GM12878 (cell line): Measurements from ENCODE around the gene HMCN1. TPM values are rescaled to one million over a fixed set of nuclear protein-coding genes. Genes with fewer than 3 reads are reported as not detected.

Experiments used
- ATAC-seq: fragments of 200-7000 bp; cut with Tn5 transposase; 3 replicates; pipeline ENCODE4 v1.9.1; 2020; ENCODE audit warnings: mild to moderate bottlenecking, moderate library complexity
- BruUV-seq: library from RNA; stranded (reverse); fragments of 400-500 nt; replicated peaks from 2 replicates; lab custom pipeline; 2021; lab: Mats Ljungman, UMichigan
- CTCF ChIA-PET: fragments of 300-600 bp; sonication (Branson Sonifier 250); formaldehyde crosslinking; extraction: SDS; loops from one replicate; lab custom pipeline; 2021; ENCODE audit warnings: inconsistent platforms; lab: Yijun Ruan, JAX
- POLR2A ChIA-PET: fragments of 350-600 bp; formaldehyde crosslinking; extraction: SDS; loops from one replicate; lab custom pipeline; 2021; ENCODE audit warnings: inconsistent platforms; lab: Charles Lee
- RAD21 ChIA-PET: fragments of 300-600 bp; sonication (Branson Sonifier 250); formaldehyde crosslinking; loops from one replicate; lab custom pipeline; 2023; ENCODE audit warnings: antibody characterized with exemption; ENCODE audit not compliant: unreplicated experiment; lab: Charles Lee
- SMC1A ChIA-PET: fragments of 300-600 bp; sonication (Branson Sonifier 250); formaldehyde crosslinking; loops from one replicate; lab custom pipeline; 2023; ENCODE audit not compliant: unreplicated experiment, uncharacterized antibody; lab: Charles Lee
- DNase-seq: peaks from one replicate; pipeline ENCODE4 v3.0.0-alpha.2; 2011; ENCODE audit warnings: low read depth, low spot score
- FAIRE-seq: peaks from 3 replicates; lab custom pipeline; 2011; peaks lifted over from hg19 to GRCh38; lab: Jason Lieb, UNC
- H2AFZ ChIP-seq: 2 replicates; pipeline ENCODE4 v1.6.0; 2011; ENCODE audit warnings: low read depth, low read length, control low read depth; ENCODE audit not compliant: control insufficient read depth
- H3K27ac ChIP-seq: 2 replicates; pipeline ENCODE4 v1.5.1; 2011; ENCODE audit warnings: control low read depth; ENCODE audit not compliant: control insufficient read depth, insufficient read depth
- H3K27me3 ChIP-seq, 2 experiments: replicated peaks in 1 of 2; 2 replicates each; pipeline versions ENCODE4 v1.6.0 to v1.6.1; 2011; ENCODE audit warnings: low read length in 1 of 2; ENCODE audit not compliant: control insufficient read depth in 2 of 2, insufficient read depth in 2 of 2
- H3K36me3 ChIP-seq, 2 experiments: 2 replicates each; pipeline ENCODE4 v1.5.1; 2011; ENCODE audit warnings: low read length in 1 of 2; ENCODE audit not compliant: control insufficient read depth in 2 of 2, insufficient read depth in 2 of 2
- H3K4me1 ChIP-seq: 2 replicates; pipeline ENCODE4 v1.6.1; 2011; ENCODE audit warnings: mild to moderate bottlenecking, low read length, moderate library complexity, mixed read lengths; ENCODE audit not compliant: control insufficient read depth, insufficient read depth
- H3K4me2 ChIP-seq: 2 replicates; pipeline ENCODE4 v1.6.0; 2011; ENCODE audit warnings: control low read depth; ENCODE audit not compliant: control insufficient read depth, insufficient read depth
- H3K4me3 ChIP-seq: fragments of 200-600 bp; sonication (generic); 2 replicates; pipeline ENCODE4 v1.5.1; 2016
- H3K79me2 ChIP-seq: 2 replicates; pipeline ENCODE4 v1.6.0; 2011; ENCODE audit warnings: low read length; ENCODE audit not compliant: control insufficient read depth, insufficient read depth
- H3K9ac ChIP-seq: 2 replicates; pipeline ENCODE4 v1.8.0; 2011; ENCODE audit warnings: low read length, control low read depth, mixed read lengths; ENCODE audit not compliant: control insufficient read depth, insufficient read depth
- H3K9me3 ChIP-seq: replicated peaks from 3 replicates; pipeline ENCODE4 v1.5.1; 2011; ENCODE audit warnings: mild to moderate bottlenecking, low read length; ENCODE audit not compliant: control insufficient read depth, insufficient read depth
- H4K20me1 ChIP-seq: 2 replicates; pipeline ENCODE4 v1.6.0; 2011; ENCODE audit not compliant: control insufficient read depth, insufficient read depth
- BACH1 ChIP-seq: fragments of 450-650 bp; IDR thresholded peaks from 2 replicates; pipeline ENCODE4 v1.6.1; 2017; ENCODE audit warnings: mild to moderate bottlenecking, borderline replicate concordance
- CBX3 ChIP-seq: fragments of 200-600 bp; sonication (generic); IDR thresholded peaks from 2 replicates; pipeline ENCODE4 v1.6.1; 2016; ENCODE audit warnings: low read depth, borderline replicate concordance
- IKZF2 ChIP-seq, 2 experiments: fragments of 450-650 bp; IDR thresholded peaks; 2 replicates each; pipeline ENCODE4 v1.6.1; 2017; ENCODE audit warnings: mild to moderate bottlenecking in 2 of 2, moderate library complexity in 2 of 2
- IRF3 ChIP-seq: fragments of 450-650 bp; IDR thresholded peaks from 2 replicates; pipeline ENCODE4 v1.6.1; 2014; ENCODE audit warnings: mild to moderate bottlenecking
- MYB ChIP-seq: fragments of 150-350 bp; IDR thresholded peaks from 2 replicates; pipeline ENCODE4 v1.6.1; 2014; ENCODE audit warnings: mild to moderate bottlenecking, low read depth, low read length, borderline replicate concordance
- NFIC ChIP-seq: IDR thresholded peaks from 2 replicates; pipeline ENCODE4 v1.6.1; 2012; ENCODE audit warnings: low read depth, mild to moderate bottlenecking, inconsistent platforms, low read length, moderate library complexity
- NFXL1 ChIP-seq: fragments of 450-650 bp; IDR thresholded peaks from 2 replicates; pipeline ENCODE4 v1.6.1; 2017; ENCODE audit warnings: antibody characterized with exemption, mild to moderate bottlenecking, borderline replicate concordance
- NFYA ChIP-seq: IDR thresholded peaks from 2 replicates; pipeline ENCODE4 v1.6.1; 2011; ENCODE audit warnings: low read depth, mild to moderate bottlenecking, low read length, improper control_type of control experiment, borderline replicate concordance
- POLR2A ChIP-seq: IDR thresholded peaks from 2 replicates; pipeline ENCODE4 v1.6.1; 2011; ENCODE audit warnings: low read depth, mild to moderate bottlenecking, low read length
- RAD51 ChIP-seq: fragments of 450-650 bp; IDR thresholded peaks from 2 replicates; pipeline ENCODE4 v1.6.1; 2016; ENCODE audit warnings: moderate library complexity, mild to moderate bottlenecking, inconsistent platforms
- SMAD5 ChIP-seq: IDR thresholded peaks from 2 replicates; pipeline ENCODE4 v1.6.1; 2016; ENCODE audit warnings: antibody characterized with exemption, low read depth
- STAT3 ChIP-seq: IDR thresholded peaks from 2 replicates; pipeline ENCODE4 v1.6.1; 2011; ENCODE audit warnings: low read depth, low read length, improper control_type of control experiment
- TCF12 ChIP-seq: IDR thresholded peaks from 2 replicates; pipeline ENCODE4 v1.6.1; 2011; ENCODE audit warnings: low read depth, mild to moderate bottlenecking, low read length
- WRNIP1 ChIP-seq: IDR thresholded peaks from 2 replicates; pipeline ENCODE4 v1.6.1; 2011; ENCODE audit warnings: low read depth, low read length, improper control_type of control experiment, borderline replicate concordance
- YY1 ChIP-seq: IDR thresholded peaks from 2 replicates; pipeline ENCODE4 v1.6.1; 2011; ENCODE audit warnings: low read depth, mild to moderate bottlenecking, low read length
- ZNF24 ChIP-seq: fragments of 450-650 bp; IDR thresholded peaks from 2 replicates; pipeline ENCODE4 v1.6.1; 2017; ENCODE audit warnings: antibody characterized with exemption, mild to moderate bottlenecking
- ZNF274 ChIP-seq: IDR thresholded peaks from one replicate; pipeline ENCODE4 v1.8.0; 2011; ENCODE audit not compliant: insufficient read length, insufficient read depth
- WGBS: methylation state at CpG from one replicate; pipeline ENCODE4 v1.1.6; 2016; ENCODE audit warnings: low lambda C conversion rate; ENCODE audit not compliant: insufficient replicate concordance, insufficient coverage; ENCODE audit errors: missing lambda C conversion rate; 5-methylcytosine and 5-hydroxymethylcytosine counted together
- in situ Hi-C: fragments of 300-500 bp; cut with MboI; formaldehyde crosslinking; loops from 9 replicates; pipeline ENCODE4 v1.14.3; 2018; ENCODE audit warnings: mixed read lengths
- intact Hi-C: fragments of 100-400 bp; cut with micrococcal nuclease; formaldehyde crosslinking; loops from one replicate; pipeline ENCODE4 v1.14.2; 2022; ENCODE audit not compliant: unreplicated experiment
- polyA plus RNA-seq, 11 experiments: library from polyadenylated mRNA; depleted of rRNA in 4 of 11; unstranded in 6 of 11; stranded (reverse) in 5 of 11; fragments of >200 nt; fragmentation: Nextera tagmentation in 4 of 11; fragmentation: Illumina TruSeq in 1 of 11; extraction: Ambion mirVana in 4 of 11; extraction: Trizol in 1 of 11; gene quantifications; 1 replicate in 1 of 11; 2 replicates in 10 of 11; pipeline versions ENCODE4 v1.2.1 to v1.2.3, GENCODE V29; 2011 to 2016; ENCODE audit warnings: inconsistent platforms in 2 of 11, missing spikeins in 2 of 11, low read depth in 1 of 11
- total RNA-seq, 4 experiments: library from RNA; depleted of rRNA in 3 of 4; stranded (reverse); fragments of >200 nt in 3 of 4; fragmentation: Illumina TruSeq in 1 of 4; extraction: Trizol in 1 of 4; gene quantifications; 2 replicates each; pipeline versions ENCODE4 v1.2.1 to v1.2.3, GENCODE V29; 2013 to 2021
- TF ChIP-seq, protein P1 (sequence below): fragments of 450-650 bp; IDR thresholded peaks from 2 replicates; pipeline ENCODE4 v1.6.1; 2016; ENCODE audit warnings: mild to moderate bottlenecking

Gene HMCN1
- total and polyA plus RNA-seq, 10 of the 15 experiments (the other 5 are each of a cell fraction or from before 2014, with no cell fraction given) = under 0.01 to 0.07 TPM; not detected in 8

- SMC1A ChIA-PET = no interaction called here
Measured at GRCh38 chr1:185704181-185704580, 30.0 kb upstream of the HMCN1 start.

GRCh38 chr1:185716095-185716494 lies 18.1 kb upstream of the HMCN1 start:
- intact Hi-C loops (no loop called here), in situ Hi-C loops (no loop called here)
- Histone ChIP-seq H3K4me2 (no peak overlapping the region), H4K20me1 (no peaks in the 10 kb centered on the region), H3K79me2 (no peaks in the 10 kb centered on the region), H3K9ac (no peak overlapping the region), H3K4me3 (no peak overlapping the region), H3K27ac (no peak overlapping the region), H3K4me1 (no peaks in the 10 kb centered on the region), H3K9me3 (no peaks in the 10 kb centered on the region), H3K27me3 (no peaks in the 10 kb centered on the region), H3K36me3 (no peaks in the 10 kb centered on the region)
- ChIA-PET RAD21 (no interaction called here), CTCF (interaction anchor here (0.7 kb wide), 1 partner anchor 12 kb away, joined by 4 read pairs; no protein-coding TSS in a partner anchor), POLR2A (no interaction called here)
- DNase-seq = no peak
- BruUV-seq = no TSS peak
- FAIRE-seq = no peak
- no peak for ATAC-seq
- TF ChIP-seq, protein P1, sequence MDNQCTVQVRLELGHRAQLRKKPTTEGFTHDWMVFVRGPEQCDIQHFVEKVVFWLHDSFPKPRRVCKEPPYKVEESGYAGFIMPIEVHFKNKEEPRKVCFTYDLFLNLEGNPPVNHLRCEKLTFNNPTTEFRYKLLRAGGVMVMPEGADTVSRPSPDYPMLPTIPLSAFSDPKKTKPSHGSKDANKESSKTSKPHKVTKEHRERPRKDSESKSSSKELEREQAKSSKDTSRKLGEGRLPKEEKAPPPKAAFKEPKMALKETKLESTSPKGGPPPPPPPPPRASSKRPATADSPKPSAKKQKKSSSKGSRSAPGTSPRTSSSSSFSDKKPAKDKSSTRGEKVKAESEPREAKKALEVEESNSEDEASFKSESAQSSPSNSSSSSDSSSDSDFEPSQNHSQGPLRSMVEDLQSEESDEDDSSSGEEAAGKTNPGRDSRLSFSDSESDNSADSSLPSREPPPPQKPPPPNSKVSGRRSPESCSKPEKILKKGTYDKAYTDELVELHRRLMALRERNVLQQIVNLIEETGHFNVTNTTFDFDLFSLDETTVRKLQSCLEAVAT = no peak
- TF ChIP-seq RAD51 (no peak), ZNF24 (no peak), MYB (no peak), TCF12 (no peak), NFYA (no peak), NFXL1 (no peak), SMAD5 (no peak), POLR2A (no peak), ZNF274 (no peak), CBX3 (no peak), STAT3 (no peak), YY1 (no peak), BACH1 (no peak)
- TF ChIP-seq, all 136 proteins: peak for 0
- SMC1A ChIA-PET = no interaction called here
- no peak overlapping the region for H2AFZ ChIP-seq
- WGBS = 53% methylated on average over 3 of the region's 3 CpGs

More at GRCh38 chr1:185704181-185704580, 30.0 kb upstream of the HMCN1 start:
- Histone ChIP-seq H3K9me3 (no peaks in the 10 kb centered on the region), H3K27me3 (no peaks in the 10 kb centered on the region), H3K36me3 (no peaks in the 10 kb centered on the region), H4K20me1 (no peaks in the 10 kb centered on the region), H2AFZ (no peak overlapping the region), H3K4me2 (no peak overlapping the region), H3K27ac (no peak overlapping the region), H3K4me3 (no peak overlapping the region), H3K4me1 (no peaks in the 10 kb centered on the region), H3K79me2 (no peaks in the 10 kb centered on the region), H3K9ac (no peak overlapping the region)
- in situ Hi-C loops (no loop called here), intact Hi-C loops (no loop called here)
- DNase-seq = no peak
- no peak for FAIRE-seq
- TF ChIP-seq WRNIP1 (no peak), IKZF2 (IDR thresholded peaks at IDR 0.05) (no peak), NFIC (no peak), IRF3 (no peak)
- ChIA-PET RAD21 (no interaction called here), POLR2A (no interaction called here), CTCF (no interaction called here)
- ATAC-seq = no peak
- 76% methylated on average over 3 of the region's 3 CpGs for WGBS
- no TSS peak for BruUV-seq
